Duodenal mucosa (tissue), 2 donors: ENCODE measurements around the gene CTNNA2.
"Not testable (repeated sequence)": the region's sequence is repeated elsewhere in the genome, so short reads cannot be mapped to it uniquely, and the experiment has no call there.

Experiments
- H3K27ac ChIP-seq: one replicate; pipeline ENCODE4 v1.7.0; 2013; ENCODE audit warnings: low read depth, low read length
- H3K27me3 ChIP-seq, 2 donors: one replicate each; pipeline ENCODE4 v1.7.0; 2013; ENCODE audit warnings: low read length in 2 of 2, control low read depth in 1 of 2; ENCODE audit not compliant: insufficient read depth in 2 of 2, control insufficient read depth in 1 of 2
- H3K36me3 ChIP-seq, 2 donors: one replicate each; pipeline ENCODE4 v1.7.0; 2013; ENCODE audit warnings: low read length in 2 of 2, control low read depth in 1 of 2; ENCODE audit not compliant: insufficient read depth in 2 of 2, control insufficient read depth in 1 of 2
- H3K4me1 ChIP-seq, 2 donors: one replicate each; pipeline ENCODE4 v1.7.0; 2013; ENCODE audit warnings: low read length in 2 of 2, control low read depth in 1 of 2; ENCODE audit not compliant: insufficient read depth in 2 of 2, control insufficient read depth in 1 of 2
- H3K4me3 ChIP-seq, 2 donors: one replicate each; pipeline ENCODE4 v1.7.0; 2013; ENCODE audit warnings: low read length in 2 of 2, low read depth in 1 of 2
- H3K9ac ChIP-seq, 2 donors: one replicate each; pipeline ENCODE4 v1.7.0; 2013; ENCODE audit warnings: low read length in 2 of 2, low read depth in 1 of 2
- H3K9me3 ChIP-seq, 2 donors: one replicate each; pipeline ENCODE4 v1.7.0; 2013; ENCODE audit warnings: low read length in 2 of 2, control low read depth in 1 of 2; ENCODE audit not compliant: control insufficient read depth in 1 of 2

Gene CTNNA2

DNA sequence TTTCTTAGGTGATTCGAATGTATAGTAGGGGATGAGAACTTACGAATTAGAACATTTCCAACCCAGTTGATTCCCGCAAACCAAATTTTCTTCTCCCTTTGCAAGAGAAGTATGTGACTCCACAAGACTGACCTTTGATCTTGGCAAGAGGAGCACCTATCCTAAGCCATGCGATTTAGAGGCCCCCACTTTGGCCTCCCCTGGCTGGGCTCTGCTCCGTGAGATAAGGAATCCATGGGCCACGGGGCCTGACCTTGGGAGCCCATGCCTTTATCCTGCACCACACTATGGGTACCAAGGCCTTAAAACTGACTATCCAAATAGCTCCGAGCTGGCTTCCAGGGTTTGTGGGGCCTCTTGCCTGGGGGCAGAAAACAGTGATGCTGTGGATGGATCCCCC, 656.0 kb downstream of the CTNNA2 start:
- Histone ChIP-seq H3K27ac (no peak overlapping the region), H3K4me3 (no peak overlapping the region), H3K9ac (no peak overlapping the region), H3K36me3 (no peaks in the 10 kb centered on the region), H3K4me1 (no peaks in the 10 kb centered on the region), H3K27me3 (no peaks in the 10 kb centered on the region), H3K9me3 (no peaks in the 10 kb centered on the region)

DNA sequence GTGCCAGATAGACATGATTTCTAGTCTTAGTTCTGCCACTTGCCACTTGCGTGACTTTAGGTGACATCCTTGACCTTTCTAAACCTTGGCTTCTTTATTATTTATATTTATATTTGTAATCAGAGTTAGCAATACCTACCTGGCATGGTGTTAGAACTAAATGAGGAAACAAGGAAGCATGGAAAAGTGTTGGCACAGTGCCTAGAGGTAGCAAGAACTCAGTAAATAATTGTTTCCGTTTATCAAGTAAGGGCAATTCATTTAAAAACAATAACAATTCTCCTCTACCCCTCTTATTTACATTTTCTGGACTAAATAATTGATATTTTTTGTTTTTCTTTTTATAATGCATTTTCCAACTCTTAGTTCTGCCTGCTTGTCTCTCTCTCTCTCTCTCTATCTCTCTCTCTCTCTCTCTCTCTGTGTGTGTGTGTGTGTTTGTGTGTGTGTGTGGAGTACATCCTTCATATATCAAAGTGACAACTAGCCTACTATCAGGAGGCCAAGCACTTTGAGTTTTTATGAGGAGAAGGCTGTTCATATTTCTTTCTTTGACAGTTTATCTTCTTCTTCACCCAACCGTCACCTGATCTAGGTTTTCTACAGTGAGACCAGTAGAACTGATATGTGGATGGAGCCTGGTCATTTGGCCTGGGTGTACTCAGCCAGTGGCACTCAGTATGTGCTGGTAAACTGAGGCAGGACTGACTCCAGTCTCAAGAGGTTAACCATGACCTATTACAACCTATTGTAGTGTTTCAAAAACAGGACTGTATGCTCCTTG, 657.2 kb downstream of the CTNNA2 start:
- no peaks in the 10 kb centered on the region for H3K9me3 ChIP-seq
- no peaks in the 10 kb centered on the region for H3K27me3 ChIP-seq
- no peaks in the 10 kb centered on the region for H3K4me1 ChIP-seq
- no peak overlapping the region for H3K9ac ChIP-seq
- H3K36me3 ChIP-seq: no peaks in the 10 kb centered on the region
- H3K27ac ChIP-seq: no peak overlapping the region
- H3K4me3 ChIP-seq: no peak overlapping the region

DNA sequence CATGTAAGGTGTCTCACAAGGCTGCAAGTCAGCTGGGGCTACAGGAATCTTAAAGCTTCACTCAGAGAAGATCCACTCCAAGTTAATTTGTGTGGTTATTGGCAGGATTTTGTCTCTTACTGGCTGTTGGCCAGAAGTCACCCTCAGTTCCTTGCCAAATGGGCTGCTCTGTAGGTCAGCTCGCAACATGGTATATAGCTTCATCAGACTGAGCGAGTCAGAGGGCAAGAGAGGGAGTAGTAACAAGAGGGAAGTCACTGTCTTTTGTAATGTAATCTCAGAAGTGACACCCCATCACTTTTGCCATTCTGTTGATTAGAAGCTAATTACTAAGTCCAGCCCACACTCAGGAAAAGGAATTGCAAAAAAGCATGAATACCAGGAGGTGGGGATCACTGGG, 672.2 kb downstream of the CTNNA2 start:
- no peak overlapping the region for H3K4me3 ChIP-seq
- no peak overlapping the region for H3K9ac ChIP-seq
- peaks cover 0 to 5% of the 10 kb centered on the region in 2 donors for H3K9me3 ChIP-seq
- H3K27ac ChIP-seq: no peak overlapping the region
- H3K36me3 ChIP-seq: no peaks in the 10 kb centered on the region
- H3K27me3 ChIP-seq: no peaks in the 10 kb centered on the region
- no peaks in the 10 kb centered on the region for H3K4me1 ChIP-seq

DNA sequence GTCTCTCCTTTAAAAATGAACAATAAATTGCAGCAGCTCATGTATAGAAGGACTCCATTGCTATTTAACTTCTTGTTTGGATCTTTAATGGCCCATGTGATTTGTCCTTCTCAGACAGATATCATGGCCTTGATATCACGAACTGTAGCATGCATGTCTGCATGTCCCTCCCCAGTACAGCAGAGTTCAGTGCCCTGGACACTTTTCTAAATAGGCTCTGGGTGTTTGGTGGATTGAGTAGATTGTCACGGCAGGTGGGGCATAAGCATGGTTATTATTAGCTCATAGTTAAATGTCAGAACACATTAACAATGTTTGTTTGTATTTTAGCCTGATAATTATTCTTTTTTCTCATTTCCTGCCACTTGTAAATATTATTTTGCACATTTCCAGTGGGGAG, 673.4 kb downstream of the CTNNA2 start:
- Histone ChIP-seq H3K27me3 (no peaks in the 10 kb centered on the region), H3K4me3 (no peak overlapping the region), H3K27ac (no peak overlapping the region), H3K36me3 (no peaks in the 10 kb centered on the region), H3K9me3 (no peaks in the 10 kb centered on the region), H3K9ac (no peak overlapping the region), H3K4me1 (no peaks in the 10 kb centered on the region)

DNA sequence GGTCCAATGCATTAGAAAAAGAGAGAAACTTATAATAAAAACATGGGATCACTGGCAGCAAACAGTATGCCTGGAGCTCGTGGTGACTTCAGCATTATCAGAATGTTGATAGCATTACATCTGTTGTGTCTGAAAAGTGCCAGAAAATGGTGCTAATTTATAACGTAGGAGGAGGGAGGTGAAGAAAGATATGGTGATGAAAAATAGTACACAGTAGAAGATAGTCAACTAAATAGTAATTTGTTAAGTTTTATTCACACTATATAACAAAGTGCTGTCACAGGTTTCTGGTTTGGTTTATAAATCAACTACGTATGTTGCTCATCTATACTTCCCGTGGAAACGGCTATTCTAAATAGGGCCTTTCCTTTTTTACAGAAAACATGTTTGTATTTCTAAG, 674.3 kb downstream of the CTNNA2 start:
- H3K27ac ChIP-seq: no peak overlapping the region
- H3K4me3 ChIP-seq: no peak overlapping the region
- no peaks in the 10 kb centered on the region for H3K27me3 ChIP-seq
- H3K9ac ChIP-seq: no peak overlapping the region
- no peaks in the 10 kb centered on the region for H3K36me3 ChIP-seq
- no peaks in the 10 kb centered on the region for H3K4me1 ChIP-seq
- H3K9me3 ChIP-seq: no peaks in the 10 kb centered on the region

DNA sequence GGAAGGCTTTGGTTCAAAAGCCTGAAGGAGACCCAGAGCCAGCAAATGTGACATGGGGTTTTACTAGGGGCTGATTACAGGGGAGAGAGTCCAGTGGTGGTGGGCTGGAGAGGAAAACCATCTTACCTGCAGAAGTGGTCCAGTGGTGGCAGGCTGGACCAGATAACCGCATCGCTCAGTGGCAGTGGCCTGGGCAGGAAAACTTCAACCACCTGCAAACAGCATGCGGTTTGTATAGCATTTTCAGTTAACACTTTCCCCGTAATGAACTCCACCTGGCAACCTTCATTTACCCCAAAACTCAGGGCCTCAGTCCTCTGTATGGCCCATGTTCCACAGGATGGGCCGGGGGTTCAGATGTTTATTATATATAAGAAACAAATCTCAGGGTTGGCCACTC, 677.3 kb downstream of the CTNNA2 start:
- H3K27ac ChIP-seq: no peak overlapping the region
- H3K4me3 ChIP-seq: no peak overlapping the region
- H3K36me3 ChIP-seq: no peaks in the 10 kb centered on the region
- no peaks in the 10 kb centered on the region for H3K9me3 ChIP-seq
- H3K27me3 ChIP-seq: no peaks in the 10 kb centered on the region
- H3K9ac ChIP-seq: no peak overlapping the region
- H3K4me1 ChIP-seq: no peaks in the 10 kb centered on the region

DNA sequence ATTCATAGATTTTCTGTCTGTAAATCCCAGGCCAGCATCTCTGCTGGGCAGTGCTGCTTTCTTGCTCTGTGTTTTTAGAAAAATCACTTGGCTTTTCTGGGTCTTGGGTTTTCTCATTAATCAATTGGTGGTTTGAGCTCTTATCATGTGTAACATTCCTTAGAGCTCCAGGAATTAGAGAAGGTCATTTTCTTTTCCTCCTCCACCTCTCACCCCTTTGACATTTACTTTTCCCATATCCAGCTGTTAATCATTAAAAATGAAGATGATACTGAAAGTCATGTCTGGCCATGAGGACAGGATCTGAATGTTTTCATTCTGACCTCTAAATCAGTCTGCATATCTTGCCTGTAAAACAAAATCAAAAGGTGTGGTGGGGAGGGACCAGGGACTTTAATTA, 680.7 kb downstream of the CTNNA2 start:
- Histone ChIP-seq H3K9me3 (no peaks in the 10 kb centered on the region), H3K36me3 (no peaks in the 10 kb centered on the region), H3K27ac (no peak overlapping the region), H3K9ac (no peak overlapping the region), H3K4me3 (no peak overlapping the region), H3K4me1 (no peaks in the 10 kb centered on the region), H3K27me3 (no peaks in the 10 kb centered on the region)

DNA sequence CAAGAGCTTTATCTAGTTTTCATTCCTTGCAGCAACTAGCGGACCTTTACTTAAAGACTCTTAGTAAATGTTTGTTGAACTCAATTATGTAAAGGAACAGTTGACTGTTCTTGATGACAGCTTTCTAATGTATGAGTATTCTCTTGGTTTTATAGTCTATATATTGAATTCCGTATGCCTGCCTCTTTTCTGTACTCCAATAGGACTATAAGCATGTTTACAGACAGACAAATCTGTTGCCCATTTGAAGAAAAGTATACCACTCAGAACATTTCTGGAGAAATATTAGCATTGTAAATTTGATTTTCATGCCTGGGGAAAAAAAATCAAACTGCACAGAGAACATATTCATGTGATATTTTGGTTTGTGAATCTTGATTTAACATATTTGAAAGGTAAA, 682.2 kb downstream of the CTNNA2 start:
- Histone ChIP-seq H3K9me3 (no peaks in the 10 kb centered on the region), H3K36me3 (no peaks in the 10 kb centered on the region), H3K9ac (no peak overlapping the region), H3K27ac (no peak overlapping the region), H3K4me1 (no peaks in the 10 kb centered on the region), H3K27me3 (no peaks in the 10 kb centered on the region), H3K4me3 (no peak overlapping the region)

DNA sequence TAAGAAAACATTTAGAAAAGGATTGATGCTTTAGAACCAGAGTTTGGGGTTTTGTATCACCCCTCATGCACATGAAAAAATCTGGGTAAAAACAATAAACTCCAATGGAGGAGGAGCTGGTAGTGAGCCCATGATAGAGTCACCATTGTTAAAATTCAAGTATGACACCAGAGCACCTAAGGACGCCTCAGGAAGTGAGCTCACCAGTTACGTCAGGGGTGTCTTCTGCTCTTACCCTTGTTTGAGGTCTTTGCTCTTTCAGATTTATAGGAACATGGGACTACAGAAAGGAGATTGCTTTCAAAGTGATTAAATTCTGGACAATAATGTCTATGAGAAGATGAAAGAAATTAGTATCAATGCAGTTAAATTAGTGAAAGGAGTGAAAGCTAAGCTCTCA, 685.2 kb downstream of the CTNNA2 start:
- Histone ChIP-seq H3K4me3 (no peak overlapping the region), H3K36me3 (no peaks in the 10 kb centered on the region), H3K9ac (no peak overlapping the region), H3K9me3 (no peaks in the 10 kb centered on the region), H3K4me1 (no peaks in the 10 kb centered on the region), H3K27ac (no peak overlapping the region), H3K27me3 (no peaks in the 10 kb centered on the region)

DNA sequence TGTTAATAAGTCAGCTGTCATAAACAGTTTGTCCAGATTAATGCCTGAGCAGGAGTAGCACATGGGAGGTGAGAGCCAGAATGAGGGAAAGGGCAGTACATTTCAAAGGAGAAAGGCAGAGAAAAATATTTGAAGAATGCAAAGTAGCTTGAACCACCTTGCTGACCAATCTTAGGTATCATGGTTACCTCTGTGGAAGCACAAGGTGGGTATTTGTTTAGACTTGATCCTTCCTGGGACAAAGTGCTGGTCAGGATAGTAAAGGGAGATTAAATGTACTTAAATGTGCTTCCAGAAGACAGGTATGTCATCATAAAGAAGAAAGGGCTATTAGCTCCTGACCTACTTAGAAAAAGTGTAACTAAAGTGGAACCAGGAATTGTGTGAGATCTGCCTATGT, 686.7 kb downstream of the CTNNA2 start:
- no peak overlapping the region for H3K27ac ChIP-seq
- H3K4me1 ChIP-seq: no peaks in the 10 kb centered on the region
- no peak overlapping the region for H3K9ac ChIP-seq
- no peak overlapping the region for H3K4me3 ChIP-seq
- no peaks in the 10 kb centered on the region for H3K27me3 ChIP-seq
- no peaks in the 10 kb centered on the region for H3K36me3 ChIP-seq
- no peaks in the 10 kb centered on the region for H3K9me3 ChIP-seq

DNA sequence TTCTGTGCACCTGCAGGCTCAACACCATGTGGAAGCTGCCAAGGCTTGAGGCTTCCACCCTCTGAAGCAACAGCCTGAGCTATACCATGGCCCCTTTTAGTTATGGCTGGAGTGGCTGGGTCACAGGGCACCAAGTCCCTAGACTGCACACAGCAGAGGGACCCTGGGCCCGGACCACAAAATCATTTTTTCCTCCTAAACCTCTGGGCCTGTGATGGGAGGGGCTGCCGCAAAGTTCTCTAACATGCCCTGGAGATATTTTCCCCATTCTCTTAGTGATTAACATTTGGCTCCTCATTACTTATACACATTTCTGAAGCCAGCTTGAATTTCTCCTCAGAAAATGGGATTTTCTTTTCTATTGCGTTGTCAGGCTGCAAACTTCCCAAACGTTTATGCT, 691.1 kb downstream of the CTNNA2 start:
- not testable (repeated sequence) for H3K36me3 ChIP-seq, H3K27me3 ChIP-seq, H3K9ac ChIP-seq, H3K27ac ChIP-seq, H3K4me1 ChIP-seq, H3K9me3 ChIP-seq, H3K4me3 ChIP-seq
